Activated CD8-positive, alpha-beta memory T cell treated with anti-CD3 and anti-CD28 coated beads, Interleukin-2, amount 50 U/mL, for 24 hours (primary cell): ENCODE measurements around the gene AJM1.
"Not testable (repeated sequence)": the region's sequence is repeated elsewhere in the genome, so short reads cannot be mapped to it uniquely, and the experiment has no call there.

Experiments used
- DNase-seq: peaks from one replicate; pipeline ENCODE4 v3.0.0-alpha.2; 2020; ENCODE audit errors: extremely low read depth

AJM1 gene

DNA sequence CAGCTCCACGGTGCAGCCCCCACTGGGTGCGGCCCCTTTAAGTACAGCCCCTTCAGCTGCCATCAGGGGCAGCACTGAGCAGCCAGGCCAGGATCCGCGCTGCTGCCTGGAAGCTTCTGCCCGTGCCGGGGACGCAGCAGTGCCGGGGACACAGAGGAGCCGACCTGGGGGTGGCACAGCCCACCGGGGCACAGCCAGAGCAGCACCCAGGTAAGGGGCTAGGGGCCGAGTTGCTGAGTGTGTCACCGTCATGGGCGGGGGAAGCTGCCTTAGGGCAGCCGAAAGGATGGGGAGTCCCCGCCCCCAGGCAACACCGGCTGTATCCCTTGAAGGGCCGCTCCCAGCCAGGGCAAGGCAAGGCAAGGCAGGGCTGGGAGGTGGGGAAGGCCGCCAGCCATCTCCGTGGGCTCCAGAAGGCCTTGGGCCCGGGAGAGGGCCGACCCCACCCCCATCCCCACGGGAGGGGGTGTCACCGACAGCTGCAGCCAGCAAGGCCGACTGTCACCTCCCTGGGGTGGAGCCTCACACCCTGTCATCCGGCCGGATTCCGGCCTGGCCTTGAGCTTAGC lies at the start of gene AJM1:
TSS of gene AJM1 (plus strand) at position 99 of the 569 bp plus-strand sequence. CDS start 1,937 bp downstream, outside the sequence.
- DNase-seq: peak; percentile 50

- DNase-seq: no peak
Measured at GRCh38 chr9:136793086-136793946, 49.0 kb upstream of the AJM1 start.

GRCh38 chr9:136794281-136794999 lies 47.8 kb upstream of the AJM1 start:
- no peak for DNase-seq

DNA sequence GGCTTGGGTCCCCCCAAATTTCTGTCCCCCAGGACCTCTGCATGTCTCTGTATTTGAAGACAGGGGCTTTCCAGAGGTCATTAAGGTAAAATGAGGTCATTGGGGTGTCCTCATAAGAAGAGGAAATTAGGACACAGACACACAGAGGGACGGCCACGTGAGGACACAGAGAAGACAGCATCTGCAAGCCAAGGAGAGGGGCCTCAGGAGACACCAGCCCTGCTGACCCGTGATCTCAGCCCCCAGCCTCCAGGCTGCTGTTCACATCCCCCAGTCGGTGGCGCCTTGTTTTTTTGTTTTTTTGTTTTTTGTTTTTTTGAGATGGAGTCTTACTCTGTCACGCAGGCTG lies 47.3 kb upstream of the AJM1 start:
- DNase-seq: no peak

GRCh38 chr9:136796238-136796774 lies 46.0 kb upstream of the AJM1 start, which contains the start of gene CCDC183:
Gene CCDC183, plus strand, starts transcription at chr9:136796338. Its CDS starts 60 bp downstream, at chr9:136796398.
- no peak for DNase-seq

DNA sequence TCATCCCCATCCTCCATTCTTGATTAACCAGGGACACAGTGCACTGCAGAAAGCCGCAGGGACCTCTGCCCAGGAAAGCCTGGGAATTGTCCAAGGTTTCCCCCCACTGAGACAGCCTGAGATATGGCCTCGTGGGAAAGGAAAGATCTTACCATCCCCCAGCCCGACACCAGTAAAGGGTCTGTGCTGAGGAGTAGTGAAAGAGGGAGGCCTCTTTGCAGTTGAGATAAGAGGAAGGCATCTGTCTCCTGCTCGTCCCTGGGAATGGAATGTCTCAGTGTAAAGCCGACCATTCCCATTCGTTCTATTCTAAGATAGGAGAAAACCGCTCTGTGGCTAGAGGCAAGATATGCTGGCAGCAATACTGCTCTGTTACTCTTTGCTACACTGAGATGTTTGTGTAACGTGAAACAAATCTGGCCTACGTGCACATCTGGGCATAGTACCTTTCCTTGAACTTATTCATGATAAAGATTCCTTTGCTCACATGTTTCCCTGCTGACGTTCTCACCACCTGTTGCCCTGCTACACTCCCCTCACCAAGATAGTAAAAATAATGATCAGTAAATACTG lies 45.4 kb upstream of the AJM1 start:
- not testable (repeated sequence) for DNase-seq

- DNase-seq: no peak
Measured at GRCh38 chr9:136798708-136799078, 43.6 kb upstream of the AJM1 start.

GRCh38 chr9:136799079-136799853 lies 43.0 kb upstream of the AJM1 start:
- DNase-seq: no peak

- peak; percentile 66 for DNase-seq
Measured at GRCh38 chr9:136799854-136800657, 42.2 kb upstream of the AJM1 start.

- DNase-seq: no peak
Measured at GRCh38 chr9:136802321-136802720, 40.0 kb upstream of the AJM1 start.

DNA sequence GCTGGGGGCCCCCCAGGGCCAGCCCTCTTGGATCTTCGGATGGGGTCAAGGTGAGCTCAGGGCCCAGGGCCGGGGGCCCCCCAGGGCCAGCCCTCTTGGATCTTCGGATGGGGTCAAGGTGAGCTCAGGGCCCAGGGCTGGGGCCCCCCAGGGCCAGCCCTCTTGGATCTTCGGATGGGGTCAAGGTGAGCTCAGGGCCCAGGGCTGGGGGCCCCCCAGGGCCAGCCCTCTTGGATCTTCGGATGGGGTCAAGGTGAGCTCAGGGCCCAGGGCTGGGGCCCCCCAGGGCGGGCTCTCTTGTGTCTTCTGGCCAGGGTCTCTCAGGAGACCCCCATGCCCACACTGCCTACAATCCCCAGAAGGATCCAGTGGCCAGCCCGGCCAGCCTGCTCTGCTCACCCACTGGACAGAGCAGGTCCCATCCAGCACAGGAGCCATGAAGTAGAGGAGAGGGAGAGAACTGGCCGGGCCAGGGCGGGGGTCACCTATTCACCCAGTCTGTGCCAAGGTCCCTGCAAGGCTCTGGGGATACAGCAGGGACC lies 39.2 kb upstream of the AJM1 start:
- not testable (repeated sequence) for DNase-seq

DNA sequence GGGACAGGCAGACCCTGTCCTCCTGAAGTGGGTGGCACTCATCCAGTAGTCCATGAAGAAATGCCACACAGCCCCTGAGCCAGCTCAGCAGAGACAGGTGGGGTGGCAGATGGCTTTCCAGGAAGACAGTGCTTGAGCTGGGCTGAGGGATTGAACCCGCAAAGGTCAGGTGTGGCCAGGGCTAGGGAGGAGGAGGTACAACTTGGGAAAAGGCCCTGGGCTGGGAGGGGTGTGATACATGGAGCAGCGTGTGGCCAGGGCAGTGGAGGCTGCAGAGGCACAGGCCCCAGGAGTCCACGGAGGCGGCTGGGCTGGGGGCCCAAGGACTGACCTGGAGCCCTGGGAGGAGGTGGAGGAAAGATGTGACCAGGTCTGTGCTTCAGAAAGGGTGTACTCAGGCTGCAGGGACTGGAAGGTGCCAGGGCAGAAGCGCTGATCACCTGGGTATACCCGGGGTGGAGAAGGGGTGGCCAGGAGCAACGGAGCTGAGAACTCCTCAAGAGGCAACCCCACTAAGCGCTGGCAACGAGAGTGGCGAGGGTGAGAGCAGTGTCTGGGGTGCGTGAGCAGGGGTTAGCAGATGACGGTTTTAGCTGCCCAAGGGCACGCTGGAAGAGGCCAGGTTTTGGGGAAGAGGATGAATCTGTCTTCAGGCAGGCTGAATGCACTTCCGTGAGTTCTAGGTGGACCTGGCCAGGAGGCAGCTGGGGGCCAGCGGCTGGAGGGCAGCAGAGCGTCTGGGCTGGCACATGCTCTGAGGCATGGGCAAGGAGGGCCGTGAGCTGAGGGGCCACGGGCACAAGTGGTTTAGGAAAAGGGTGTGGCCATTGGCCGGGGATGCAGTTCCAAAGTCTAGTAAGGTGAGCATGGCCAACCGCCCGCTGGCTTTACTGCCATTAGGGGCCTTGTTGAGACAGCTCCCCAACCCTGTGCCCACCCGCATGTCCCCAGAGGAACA lies 38.4 kb upstream of the AJM1 start:
- no peak for DNase-seq

DNA sequence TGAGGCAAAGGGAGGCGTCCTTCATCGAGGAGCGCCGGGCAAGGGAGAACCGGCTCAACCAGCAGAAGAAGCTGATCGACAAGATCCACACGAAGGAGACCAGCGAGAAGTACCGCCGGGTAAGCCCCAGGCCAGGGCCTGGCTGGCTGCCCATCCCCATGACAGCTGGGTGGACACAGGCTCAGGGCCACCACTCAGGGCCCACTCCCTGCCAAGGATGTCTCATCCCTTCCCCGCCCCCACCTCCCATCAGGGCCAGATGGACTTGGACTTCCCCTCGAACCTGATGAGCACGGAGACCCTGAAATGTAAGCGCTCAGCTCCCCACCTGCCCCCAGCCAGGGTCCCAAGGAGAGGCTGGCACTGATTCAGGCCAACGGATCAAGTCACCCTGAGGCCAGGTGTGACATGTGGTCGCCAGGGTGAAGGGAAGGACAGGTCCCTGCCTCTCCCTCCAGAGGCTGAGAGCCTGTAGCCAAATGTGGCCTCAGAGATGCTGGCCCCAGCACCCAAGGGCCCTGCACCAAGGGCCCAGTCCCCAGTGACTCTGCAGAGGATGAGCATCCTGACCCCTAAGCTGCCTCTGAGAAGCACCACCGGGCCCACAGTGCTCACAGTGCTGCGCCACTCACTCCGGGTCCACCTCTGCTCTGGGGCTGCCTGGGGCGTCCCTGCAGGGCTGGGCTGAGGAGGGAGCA lies 37.6 kb upstream of the AJM1 start:
- DNase-seq: no peak

DNA sequence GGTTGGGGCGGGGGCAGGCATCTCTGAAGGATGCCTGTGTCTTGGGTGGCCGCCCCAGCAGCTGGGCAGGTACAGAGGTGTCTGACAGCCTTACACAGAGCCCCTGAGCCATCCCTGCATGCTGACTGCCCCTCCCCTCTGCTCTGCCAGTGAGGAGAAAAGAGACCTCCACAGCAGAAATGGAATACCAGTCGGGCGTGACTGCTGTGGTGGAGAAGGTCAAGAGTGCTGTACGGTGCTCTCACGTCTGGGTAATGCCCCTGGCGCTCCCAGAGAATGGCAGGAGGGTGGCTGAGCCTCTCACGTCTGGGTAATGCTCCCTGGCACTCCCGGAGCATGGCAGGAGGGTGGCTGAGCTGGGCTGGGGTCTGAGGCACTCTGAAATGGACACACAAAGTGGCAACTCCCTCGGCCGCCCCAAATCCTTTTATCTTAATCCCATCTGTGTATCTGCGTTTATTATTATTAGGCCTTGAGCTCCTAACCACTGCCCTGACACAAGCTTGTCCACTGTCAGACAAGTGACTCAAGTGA lies 37.0 kb upstream of the AJM1 start:
- DNase-seq: no peak

DNA sequence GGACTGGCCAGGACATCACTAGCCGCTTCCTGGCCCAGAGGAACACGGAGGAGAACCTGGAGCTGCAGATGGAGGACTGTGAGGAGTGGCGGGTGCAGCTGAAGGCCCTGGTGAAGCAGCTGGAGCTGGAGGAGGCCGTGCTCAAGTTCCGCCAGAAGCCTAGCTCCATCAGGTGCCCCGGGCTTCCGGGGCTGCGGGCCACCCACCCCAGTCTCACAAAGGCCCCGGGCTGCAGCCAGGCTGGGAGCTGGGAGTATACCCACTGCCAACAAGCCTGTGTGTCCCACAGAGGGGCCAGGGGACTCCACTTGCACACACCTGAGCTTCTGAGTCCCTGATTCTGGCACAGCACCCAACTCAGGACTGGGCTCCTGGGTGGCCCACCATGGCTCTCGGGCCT lies 36.2 kb upstream of the AJM1 start:
- no peak for DNase-seq

DNA sequence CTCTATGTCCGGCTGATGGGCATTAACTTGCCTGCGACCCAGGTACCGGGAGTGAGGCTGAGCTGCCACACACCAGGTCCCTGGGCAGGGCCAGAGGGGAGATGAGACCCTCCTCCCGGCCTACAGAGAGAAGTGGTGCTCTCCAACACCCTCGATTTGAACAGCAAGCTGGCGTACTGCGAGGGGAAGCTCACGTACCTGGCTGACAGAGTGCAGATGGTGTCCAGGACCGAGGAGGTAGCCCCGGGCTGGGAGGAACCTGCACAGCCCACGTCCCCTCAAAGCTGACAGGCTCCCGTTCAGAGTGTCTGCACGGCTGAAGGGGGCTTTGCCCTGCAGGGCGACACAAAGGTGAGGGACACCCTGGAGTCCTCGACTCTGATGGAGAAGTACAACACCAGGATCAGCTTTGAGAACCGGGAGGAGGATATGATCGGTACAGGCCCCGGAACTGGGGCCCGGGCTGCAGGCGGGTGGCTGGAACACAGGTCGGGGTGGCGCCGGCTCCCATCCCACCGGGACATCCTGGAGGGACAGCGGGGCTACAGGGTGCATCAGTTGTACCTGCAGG lies 35.6 kb upstream of the AJM1 start:
- no peak for DNase-seq

DNA sequence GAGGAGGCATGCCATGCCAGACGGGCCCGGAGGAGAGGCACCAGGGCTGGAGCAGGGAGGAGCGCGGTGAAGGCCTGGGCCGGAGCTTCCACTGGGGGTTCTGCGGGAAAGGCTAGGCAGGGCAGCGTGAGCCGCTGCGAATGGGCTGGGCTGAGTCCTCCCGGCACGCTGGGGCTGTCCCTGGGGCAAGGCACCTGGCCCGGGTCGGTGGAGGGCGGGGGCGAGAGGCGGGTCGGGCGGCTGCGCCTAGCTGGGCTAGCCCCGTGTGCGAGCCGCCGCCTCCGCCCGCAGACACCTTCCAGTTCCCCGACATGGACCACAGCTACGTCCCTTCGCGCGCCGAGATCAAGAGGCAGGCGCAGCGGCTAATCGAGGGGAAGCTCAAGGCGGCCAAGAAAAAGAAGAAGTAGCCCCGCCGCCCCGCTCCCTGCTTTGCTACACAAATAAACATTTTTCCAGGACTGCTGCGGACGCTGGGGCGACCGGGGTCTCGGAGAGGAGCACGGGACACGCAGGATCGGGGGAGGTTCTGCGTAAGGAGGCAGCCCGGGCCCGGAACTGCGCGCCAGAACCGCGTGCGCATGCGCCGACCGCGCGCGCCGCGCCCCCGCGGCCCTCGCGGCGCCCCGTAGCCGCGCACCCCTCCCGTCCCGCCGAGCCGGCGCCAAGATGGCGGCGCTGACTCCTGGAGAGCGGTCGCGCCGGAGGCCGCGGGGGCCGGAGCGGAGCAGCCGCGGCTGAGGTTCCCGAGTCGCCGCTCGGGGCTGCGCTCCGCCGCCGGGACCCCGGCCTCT lies 34.8 kb upstream of the AJM1 start, which contains the start of gene RABL6:
TSS of gene RABL6 (plus strand) at position 668 of the 794 bp plus-strand sequence. CDS start 249 bp downstream, outside the sequence.
- DNase-seq: no peak
